ENCODE data around the gene TCF12.
A peak's percentile ranks its signal among the peaks of the same experiment; 100 is the strongest.

TCF12 gene

GRCh38 chr15:57185507-57186074 is 267.1 kb downstream of the TCF12 start:
- no peak for DNase-seq

DNA sequence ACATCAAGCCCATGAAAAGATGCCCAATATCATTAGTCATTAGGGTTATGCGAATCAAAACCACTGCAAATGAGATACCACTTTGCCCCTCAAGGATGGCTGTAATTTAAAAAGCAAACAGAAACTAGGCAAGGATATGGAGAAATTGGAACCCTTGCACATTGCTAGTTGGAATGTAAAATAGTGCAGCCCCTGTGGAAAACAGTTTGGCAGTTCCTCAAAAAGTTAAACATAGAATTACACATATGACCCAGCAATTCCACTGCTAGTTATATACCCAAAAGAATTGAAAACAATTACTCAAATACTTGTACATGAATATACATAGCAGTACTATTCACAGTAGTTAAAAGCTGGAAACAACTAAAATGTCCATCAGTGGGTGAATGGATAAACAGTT is 271.0 kb downstream of the TCF12 start:
- no peak for DNase-seq

- DNase-seq: no peak
Measured at GRCh38 chr15:57190208-57190607, 271.8 kb downstream of the TCF12 start.

DNA sequence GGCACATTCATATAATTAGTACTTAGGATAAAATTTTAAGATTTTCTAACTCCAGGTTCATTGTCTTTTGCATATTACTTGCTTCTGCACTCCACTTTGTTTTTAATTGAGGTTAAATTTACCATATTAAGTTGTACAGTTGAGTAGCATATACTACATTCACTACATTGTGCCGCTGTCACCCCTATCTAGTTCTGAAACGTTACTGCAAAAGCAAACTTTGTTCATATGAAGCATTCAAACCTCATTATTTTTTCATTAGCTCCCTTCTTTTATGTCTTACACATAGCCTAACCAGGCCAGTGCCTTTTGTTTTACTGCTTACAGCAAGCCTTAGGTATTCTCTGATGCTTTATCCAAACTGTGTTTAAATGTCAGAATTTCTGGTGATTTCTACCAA is 274.7 kb downstream of the TCF12 start:
- no peak for DNase-seq

DNA sequence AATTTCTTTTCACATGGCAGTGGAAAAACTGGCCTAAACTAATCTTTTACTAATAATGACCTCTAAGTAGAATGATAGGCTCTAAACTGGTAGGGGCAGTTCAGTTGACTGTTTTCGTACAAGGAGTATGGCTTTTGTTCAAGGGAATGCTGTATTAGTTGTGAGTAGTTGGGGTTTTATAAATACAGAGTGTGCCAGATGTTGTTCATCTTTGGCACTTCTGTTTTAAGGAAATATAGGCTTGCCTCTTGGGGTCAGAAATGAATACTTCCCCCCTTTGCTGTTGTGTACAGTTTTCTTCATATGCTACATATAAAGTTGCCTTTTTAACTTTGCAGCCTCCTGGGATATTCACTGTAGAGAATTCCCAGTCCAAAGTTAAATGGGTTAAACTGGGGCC is 276.9 kb downstream of the TCF12 start:
- no peak for DNase-seq

DNA sequence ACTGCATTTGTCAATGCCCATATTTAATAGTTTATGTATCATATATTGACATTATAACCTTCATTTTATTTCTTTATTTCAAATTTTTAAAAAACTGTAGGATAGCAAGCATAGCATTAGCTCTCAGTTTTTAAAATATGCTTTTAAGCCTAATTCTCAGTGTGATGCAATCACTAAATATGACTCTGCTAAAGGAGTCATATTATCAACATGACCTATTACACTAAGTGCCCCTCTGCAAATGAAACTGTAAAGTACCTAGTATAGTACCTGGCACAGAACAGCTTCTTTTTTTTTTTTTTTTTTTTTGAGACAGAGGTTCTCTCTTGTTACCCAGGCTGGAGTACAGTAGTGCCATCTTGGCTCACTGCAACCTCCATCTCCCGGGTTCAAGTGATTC is 278.4 kb downstream of the TCF12 start:
- no peak for DNase-seq

- no peak for DNase-seq
Measured at GRCh38 chr15:57198131-57198530, 279.7 kb downstream of the TCF12 start.

- peak; percentile 93 for DNase-seq
Measured at GRCh38 chr15:57198654-57199291, 280.3 kb downstream of the TCF12 start.

DNA sequence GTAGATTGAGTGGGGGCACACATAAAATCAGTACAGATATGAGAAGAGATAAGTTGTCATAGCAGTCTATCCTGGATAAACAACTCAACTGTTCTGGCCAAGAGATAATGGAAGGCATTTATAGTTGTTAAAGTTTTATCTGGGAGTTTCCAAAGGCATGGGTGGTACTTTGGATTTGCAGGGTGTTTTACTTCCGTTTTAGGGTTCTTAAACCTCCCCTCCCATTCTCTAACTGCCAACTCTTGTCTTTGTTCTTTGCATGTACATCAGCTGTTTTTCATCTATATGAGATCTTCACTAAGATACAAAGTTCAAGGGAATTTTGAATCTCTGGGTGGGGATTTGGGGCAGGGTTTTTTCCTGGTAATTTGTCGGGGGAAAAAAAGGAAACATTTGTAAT is 283.1 kb downstream of the TCF12 start:
- no peak for DNase-seq

DNA sequence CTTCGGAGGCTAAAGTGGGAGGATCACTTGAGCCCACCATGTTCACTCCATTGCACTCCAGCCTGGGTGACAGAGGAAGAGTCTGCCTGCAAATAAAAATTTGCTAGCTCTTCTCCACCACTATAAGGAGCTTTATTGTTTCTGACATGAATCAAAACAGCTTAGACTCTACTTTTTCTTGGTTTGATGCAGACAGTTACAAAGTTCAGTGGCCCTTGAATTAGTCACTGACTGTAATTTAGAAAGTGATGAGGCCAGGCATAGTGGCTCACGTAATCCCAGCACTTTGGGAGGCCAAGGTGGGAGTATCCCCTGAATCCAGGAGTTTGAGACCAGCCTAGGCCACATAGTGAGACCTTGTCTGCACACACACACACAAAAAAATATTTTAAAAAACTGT is 285.5 kb downstream of the TCF12 start:
- no peak for DNase-seq

DNA sequence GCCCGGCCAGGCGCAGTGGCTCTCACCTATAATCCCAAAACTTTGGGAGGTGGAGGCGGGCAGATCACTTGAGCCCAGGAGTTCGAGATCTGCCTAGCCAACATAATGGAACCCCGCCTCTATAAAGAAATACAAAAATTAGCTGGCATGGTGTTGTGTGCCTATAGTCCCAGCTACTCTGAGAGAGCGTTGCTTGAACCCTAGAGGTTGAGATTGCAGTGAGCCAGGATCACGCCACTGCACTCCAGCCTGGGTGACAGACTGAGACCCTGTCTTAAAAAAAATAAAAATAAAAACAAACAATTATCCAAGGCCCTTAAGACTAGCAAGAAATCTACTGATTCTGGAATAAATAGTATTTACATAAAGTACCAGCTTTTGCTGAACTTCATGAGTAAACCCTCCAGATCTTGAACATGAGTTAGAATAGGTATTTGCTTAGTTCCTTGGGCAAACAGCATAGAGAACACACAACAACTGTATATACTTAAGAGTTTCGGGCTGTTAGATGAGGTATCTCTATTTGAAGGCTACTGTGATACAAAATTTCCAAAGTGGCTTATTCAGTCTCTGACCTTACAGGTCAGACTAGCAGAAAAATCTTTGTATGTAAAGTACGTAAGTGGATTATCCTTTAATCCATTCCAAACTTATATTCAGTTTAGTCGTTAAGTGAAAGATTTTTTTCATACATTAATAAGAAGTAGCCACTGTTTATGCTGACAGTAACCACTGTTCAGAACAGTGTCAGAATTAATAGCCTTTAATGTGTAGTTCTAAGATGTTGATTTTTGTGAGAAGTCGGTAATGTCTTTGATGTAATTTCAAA is 286.8 kb downstream of the TCF12 start:
- no peak for DNase-seq

DNA sequence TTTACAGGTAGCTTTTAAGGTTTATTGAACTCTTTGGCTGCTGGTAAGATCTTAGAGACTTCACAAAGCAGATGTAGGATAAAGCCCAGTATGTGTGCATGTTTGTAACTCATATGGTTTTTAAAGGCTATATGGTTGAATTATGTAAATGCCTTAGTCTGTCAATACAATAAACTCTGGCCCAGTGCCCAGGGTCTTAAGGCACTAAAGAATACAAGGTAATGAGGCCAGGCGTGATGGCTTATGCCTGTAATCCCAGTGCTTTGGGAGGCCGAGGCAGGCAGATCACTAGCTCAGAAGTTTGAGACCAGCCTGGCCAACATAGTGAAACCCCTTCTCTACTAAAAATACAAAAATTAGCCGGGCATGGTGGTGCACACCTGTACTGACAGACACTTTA is 287.6 kb downstream of the TCF12 start:
- DNase-seq: peak; percentile 61

DNA sequence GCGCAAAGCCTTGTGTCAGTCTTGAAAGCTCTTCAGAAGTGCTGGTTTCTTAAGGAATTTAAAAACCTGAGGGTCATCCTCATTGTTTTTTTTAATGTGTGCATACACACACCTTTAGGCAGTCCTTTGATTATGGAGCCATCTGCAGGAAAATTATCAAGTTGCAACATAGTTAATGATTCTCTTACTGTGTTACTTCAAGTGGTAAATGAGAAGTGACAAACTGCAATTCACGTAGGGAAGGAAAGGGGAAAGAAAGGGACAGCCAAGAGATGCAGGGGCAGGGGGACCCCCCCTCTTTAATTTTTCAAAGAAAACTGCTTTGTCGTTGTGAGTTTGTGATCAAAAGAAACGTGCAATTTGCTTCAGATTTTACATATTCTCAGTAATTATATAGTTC is 295.4 kb downstream of the TCF12 start:
- DNase-seq: no peak

- no peak for DNase-seq
Measured at GRCh38 chr15:57215326-57215725, 296.9 kb downstream of the TCF12 start.

GRCh38 chr15:57215881-57216280 is 297.4 kb downstream of the TCF12 start:
- no peak for DNase-seq

DNA sequence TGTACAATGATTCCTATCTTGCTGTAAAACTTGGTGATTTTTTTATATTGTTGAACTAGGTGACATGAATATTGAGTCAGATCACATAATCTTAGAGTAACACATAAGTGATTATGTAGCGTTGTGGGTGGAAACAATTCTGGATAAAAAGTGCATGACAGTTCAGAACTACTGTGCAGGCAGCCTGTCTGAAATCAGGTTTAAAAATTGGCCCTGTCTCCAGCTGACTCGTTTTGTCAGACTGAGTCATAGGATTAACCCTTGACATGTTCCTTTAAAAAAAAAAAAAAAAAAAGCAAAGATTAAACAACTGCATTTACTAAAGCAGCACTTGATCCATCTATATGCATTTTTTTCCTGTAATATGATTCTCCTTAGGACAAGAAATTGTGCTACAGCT is 297.8 kb downstream of the TCF12 start:
- DNase-seq: no peak

- DNase-seq: no peak
Measured at GRCh38 chr15:57217778-57218598, 299.5 kb downstream of the TCF12 start.

- DNase-seq: peak; percentile 90
Measured at GRCh38 chr15:57218826-57219576, 300.6 kb downstream of the TCF12 start.

GRCh38 chr15:57220205-57220604 is 301.8 kb downstream of the TCF12 start:
- DNase-seq: no peak

GRCh38 chr15:57221134-57221533 is 302.7 kb downstream of the TCF12 start:
- no peak for DNase-seq

DNA sequence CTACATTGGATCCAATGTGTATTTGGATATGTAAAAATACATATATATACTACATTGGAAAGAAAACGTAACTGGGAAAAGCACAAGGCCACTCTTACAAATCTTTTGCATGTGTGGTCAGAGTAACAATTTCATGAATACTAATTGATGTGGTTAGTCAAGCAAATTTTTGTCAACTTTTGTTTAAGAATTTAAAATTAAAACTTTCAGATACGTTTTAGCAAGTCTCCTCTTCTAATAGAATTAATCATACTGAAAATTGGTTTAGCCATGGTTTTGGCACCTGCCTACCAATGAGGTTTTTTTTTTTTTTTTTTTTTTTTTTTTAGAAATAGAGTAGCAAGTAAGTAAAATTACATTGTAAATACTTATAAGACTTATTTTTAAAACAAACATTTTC is 304.9 kb downstream of the TCF12 start:
- DNase-seq: no peak

DNA sequence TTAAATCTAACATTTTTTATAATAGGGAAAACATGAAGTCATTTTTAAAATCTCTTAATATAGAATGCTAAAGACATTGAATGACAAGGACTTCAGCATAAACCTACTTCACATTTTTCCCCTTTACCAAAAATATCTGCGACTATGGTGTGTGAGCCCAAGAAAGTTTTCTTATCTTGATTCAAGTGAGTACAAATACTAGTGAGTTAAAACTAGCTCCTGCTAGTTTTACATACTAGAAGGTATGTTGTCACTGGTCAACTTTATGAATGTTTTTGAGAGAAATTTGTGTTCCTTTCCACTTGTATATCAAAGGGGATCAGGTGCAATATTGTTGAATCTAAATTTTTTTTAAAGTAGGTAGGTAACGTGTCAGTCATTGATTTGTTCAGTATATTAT is 305.4 kb downstream of the TCF12 start:
- no peak for DNase-seq

- DNase-seq: no peak
Measured at GRCh38 chr15:57224664-57225063, 306.2 kb downstream of the TCF12 start.
